H1 (cell line): ENCODE data around the gene LANCL3. TPM values are rescaled to one million over a fixed set of nuclear protein-coding genes. Genes with fewer than 3 reads are reported as not detected.

Experiments
- CTCF ChIA-PET: fragments of 300-600 bp; sonication (Branson Sonifier 250); formaldehyde crosslinking; loops from one replicate; lab custom pipeline; 2021; ENCODE audit not compliant: partially characterized antibody; lab: Charles Lee
- POLR2A ChIA-PET: fragments of 300-600 bp; sonication (Branson Sonifier 250); formaldehyde crosslinking; loops from one replicate; lab custom pipeline; 2021; ENCODE audit warnings: inconsistent platforms; ENCODE audit not compliant: partially characterized antibody; lab: Charles Lee
- DNase-seq, 2 experiments: peaks; one replicate each; pipeline versions ENCODE4 v3.0.0 to v3.0.0-alpha.2; 2010 to 2022; ENCODE audit warnings: low spot score in 2 of 2, low read depth in 1 of 2, mixed read lengths in 1 of 2
- FAIRE-seq: peaks from 2 replicates; lab custom pipeline; 2011; peaks lifted over from hg19 to GRCh38; lab: Jason Lieb, UNC
- H2AFZ ChIP-seq: 2 replicates; pipeline ENCODE4 v1.8.1; 2012; ENCODE audit warnings: low read length, inconsistent platforms
- H2AK5ac ChIP-seq: 2 replicates; pipeline ENCODE4 v1.6.1; 2013; ENCODE audit warnings: low read depth, low read length
- H2BK120ac ChIP-seq: replicated peaks from 2 replicates; pipeline ENCODE3; 2013; ENCODE audit warnings: low read depth, low read length, inconsistent platforms
- H2BK12ac ChIP-seq: 2 replicates; pipeline ENCODE4 v1.6.1; 2013; ENCODE audit warnings: low read depth, low read length
- H2BK15ac ChIP-seq: 2 replicates; pipeline ENCODE4 v1.6.1; 2013; ENCODE audit warnings: low read length
- H2BK20ac ChIP-seq: 2 replicates; pipeline ENCODE4 v1.6.1; 2013; ENCODE audit warnings: low read length
- H2BK5ac ChIP-seq: 2 replicates; pipeline ENCODE4 v1.6.1; 2013; ENCODE audit warnings: low read depth, low read length
- H3K14ac ChIP-seq: 2 replicates; pipeline ENCODE4 v1.6.1; 2013; ENCODE audit warnings: inconsistent platforms; ENCODE audit not compliant: insufficient read length
- H3K18ac ChIP-seq: 2 replicates; pipeline ENCODE4 v1.6.1; 2013; ENCODE audit warnings: low read length; ENCODE audit errors: extremely low read depth
- H3K23ac ChIP-seq: 2 replicates; pipeline ENCODE4 v1.6.1; 2013; ENCODE audit warnings: inconsistent platforms; ENCODE audit not compliant: insufficient read length
- H3K23me2 ChIP-seq: 2 replicates; pipeline ENCODE4 v1.6.1; 2013; ENCODE audit warnings: low read depth, low read length
- H3K27ac ChIP-seq: 2 replicates; pipeline ENCODE4 v1.6.1; 2011; ENCODE audit warnings: low read depth, low read length, inconsistent platforms
- H3K27me3 ChIP-seq, 4 experiments: replicated peaks in 1 of 4; 1 replicate in 1 of 4; 2 replicates in 3 of 4; pipeline versions ENCODE4 v1.6.1 to v1.8.1; 2011 to 2013; ENCODE audit warnings: low read length in 3 of 4, mild to moderate bottlenecking in 3 of 4, inconsistent platforms in 2 of 4, mixed read lengths in 2 of 4, moderate library complexity in 1 of 4; ENCODE audit not compliant: control insufficient read depth in 3 of 4, insufficient read depth in 3 of 4; ENCODE audit errors: extremely low read depth in 1 of 4
- H3K36me3 ChIP-seq, 4 experiments: 2 replicates each; pipeline versions ENCODE4 v1.6.1 to v1.8.1; 2011 to 2013; ENCODE audit warnings: mild to moderate bottlenecking in 4 of 4, low read length in 3 of 4, moderate library complexity in 2 of 4, control low read depth in 1 of 4, inconsistent platforms in 1 of 4; ENCODE audit not compliant: insufficient read depth in 4 of 4, control insufficient read depth in 2 of 4
- H3K4ac ChIP-seq: replicated peaks from 2 replicates; pipeline ENCODE3; 2013; ENCODE audit warnings: low read length, low read depth, mixed read lengths, inconsistent platforms; ENCODE audit not compliant: insufficient read length
- H3K4me1 ChIP-seq, 4 experiments: replicated peaks in 1 of 4; 1 replicate in 1 of 4; 2 replicates in 3 of 4; pipeline versions ENCODE4 v1.6.1 to v1.8.1; 2011 to 2013; ENCODE audit warnings: low read length in 3 of 4, inconsistent platforms in 2 of 4, mixed read lengths in 1 of 4; ENCODE audit not compliant: insufficient read depth in 4 of 4, control insufficient read depth in 3 of 4
- H3K4me2 ChIP-seq, 2 experiments: 2 replicates each; pipeline versions ENCODE4 v1.6.1 to v1.8.1; 2011 to 2013; ENCODE audit warnings: low read depth in 2 of 2, low read length in 2 of 2, control low read depth in 1 of 2, inconsistent platforms in 1 of 2, mild to moderate bottlenecking in 1 of 2; ENCODE audit not compliant: insufficient read depth in 1 of 2
- H3K4me3 ChIP-seq, 4 experiments: fragments of 200-600, 300-600 bp in 1 of 4; sonication (generic), shearing (Covaris generic), sonication (Bioruptor Twin) in 1 of 4; 2 replicates each; pipeline versions ENCODE4 v1.5.1 to v1.8.1; 2011 to 2016; ENCODE audit warnings: low read length in 4 of 4, low read depth in 3 of 4, control low read depth in 2 of 4, inconsistent platforms in 2 of 4, mild to moderate bottlenecking in 2 of 4, mixed read lengths in 1 of 4, moderate library complexity in 1 of 4; ENCODE audit not compliant: insufficient read depth in 2 of 4; ENCODE audit errors: extremely low read depth in 1 of 4
- H3K56ac ChIP-seq: replicated peaks from 2 replicates; pipeline ENCODE3; 2013; ENCODE audit warnings: low read depth, mild to moderate bottlenecking, mixed read lengths, low read length, inconsistent platforms; ENCODE audit not compliant: insufficient read length
- H3K79me1 ChIP-seq: 2 replicates; pipeline ENCODE4 v1.6.1; 2013; ENCODE audit warnings: low read depth, low read length, control low read depth
- H3K79me2 ChIP-seq, 2 experiments: 2 replicates each; pipeline versions ENCODE4 v1.6.1 to v1.8.1; 2012 to 2013; ENCODE audit warnings: low read length in 2 of 2, mild to moderate bottlenecking in 2 of 2, inconsistent platforms in 1 of 2; ENCODE audit not compliant: insufficient read depth in 2 of 2, control insufficient read depth in 1 of 2
- H3K9ac ChIP-seq, 4 experiments: replicated peaks in 1 of 4; 1 replicate in 1 of 4; 2 replicates in 3 of 4; pipeline versions ENCODE4 v1.6.1 to v1.8.1; 2011 to 2013; ENCODE audit warnings: low read depth in 3 of 4, low read length in 3 of 4, control low read depth in 2 of 4, mild to moderate bottlenecking in 2 of 4, moderate library complexity in 2 of 4, inconsistent platforms in 1 of 4; ENCODE audit errors: extremely low read depth in 1 of 4
- H3K9me3 ChIP-seq, 2 experiments: 2 replicates each; pipeline versions ENCODE4 v1.6.1 to v1.8.1; 2012 to 2013; ENCODE audit warnings: mild to moderate bottlenecking in 2 of 2, moderate library complexity in 2 of 2, control low read depth in 1 of 2, inconsistent platforms in 1 of 2, low read depth in 1 of 2, low read length in 1 of 2, mixed read lengths in 1 of 2; ENCODE audit not compliant: insufficient read depth in 2 of 2
- H4K20me1 ChIP-seq, 2 experiments: replicated peaks in 1 of 2; 2 replicates each; pipeline versions ENCODE3 to v1.8.1; 2011 to 2013; ENCODE audit warnings: inconsistent platforms in 2 of 2, low read length in 2 of 2, mild to moderate bottlenecking in 1 of 2; ENCODE audit not compliant: insufficient read depth in 2 of 2, control insufficient read depth in 1 of 2
- H4K5ac ChIP-seq: 2 replicates; pipeline ENCODE4 v1.6.1; 2013; ENCODE audit warnings: low read length, low read depth, mixed read lengths, inconsistent platforms; ENCODE audit not compliant: insufficient read length
- H4K8ac ChIP-seq: 2 replicates; pipeline ENCODE4 v1.8.0; 2013; ENCODE audit warnings: mild to moderate bottlenecking, moderate library complexity, low read length, inconsistent platforms; ENCODE audit not compliant: insufficient read depth; ENCODE audit errors: extremely low read depth
- H4K91ac ChIP-seq: replicated peaks from 2 replicates; pipeline ENCODE3; 2013; ENCODE audit warnings: low read length, mixed read lengths, inconsistent platforms; ENCODE audit not compliant: insufficient read length
- CHD1 ChIP-seq: IDR thresholded peaks from 2 replicates; pipeline ENCODE4 v1.6.1; 2012; ENCODE audit warnings: low read depth, low read length, improper control_type of control experiment
- CTBP2 ChIP-seq: IDR thresholded peaks from 2 replicates; pipeline ENCODE4 v1.7.0; 2011; ENCODE audit warnings: borderline replicate concordance, mild to moderate bottlenecking, moderate library complexity, mixed read lengths, low read length; ENCODE audit not compliant: insufficient read depth, insufficient read length
- HDAC2 ChIP-seq, 2 experiments: fragments of 300-600 bp in 1 of 2; sonication (generic) in 1 of 2; IDR thresholded peaks; 2 replicates each; pipeline ENCODE4 v1.6.1; 2011 to 2012; ENCODE audit warnings: low read depth in 2 of 2, low read length in 2 of 2, mild to moderate bottlenecking in 2 of 2, moderate library complexity in 2 of 2, borderline replicate concordance in 1 of 2, inconsistent platforms in 1 of 2
- KDM4A ChIP-seq: IDR thresholded peaks from one replicate; pipeline ENCODE4 v1.7.1; 2012; ENCODE audit warnings: low read depth, mild to moderate bottlenecking, moderate library complexity, low read length, inconsistent platforms; ENCODE audit not compliant: severe bottlenecking
- RXRA ChIP-seq: IDR thresholded peaks from 2 replicates; pipeline ENCODE4 v1.6.1; 2011; ENCODE audit warnings: low read depth, mild to moderate bottlenecking, low read length, moderate library complexity; ENCODE audit not compliant: insufficient read depth
- SIN3A ChIP-seq, 2 experiments: IDR thresholded peaks in 1 of 2; conservative IDR thresholded peaks in 1 of 2; 2 replicates each; pipeline ENCODE4 v1.6.1; 2011 to 2012; ENCODE audit warnings: low read length in 2 of 2, improper control_type of control experiment in 1 of 2, low read depth in 1 of 2, mild to moderate bottlenecking in 1 of 2
- SIX5 ChIP-seq: IDR thresholded peaks from 2 replicates; pipeline ENCODE4 v1.6.1; 2011; ENCODE audit warnings: mild to moderate bottlenecking, low read depth, low read length
- ZNF274 ChIP-seq: IDR thresholded peaks from 2 replicates; pipeline ENCODE4 v1.7.0; 2012; ENCODE audit warnings: low read length, borderline replicate concordance; ENCODE audit errors: extremely low read depth
- WGBS, 2 experiments: shearing (Covaris generic) in 1 of 2; methylation state at CpG; one replicate each; pipeline versions ENCODE4 v1.1.6 to v1.1.7; 2013 to 2015; ENCODE audit warnings: low lambda C conversion rate in 2 of 2, mixed read lengths in 2 of 2, inconsistent platforms in 1 of 2, low coverage in 1 of 2, missing lambda C conversion rate in 1 of 2; ENCODE audit not compliant: insufficient replicate concordance in 2 of 2, insufficient coverage in 1 of 2, insufficient read length in 1 of 2; ENCODE audit errors: extremely low coverage in 1 of 2, missing lambda C conversion rate in 1 of 2; 5-methylcytosine and 5-hydroxymethylcytosine counted together
- polyA plus RNA-seq, 7 experiments: library from polyadenylated mRNA; depleted of rRNA in 3 of 7; stranded (reverse) in 5 of 7; unstranded in 2 of 7; fragments of >200 nt in 5 of 7; fragments of 200-250 nt in 2 of 7; gene quantifications; 1 replicate in 5 of 7; 2 replicates in 1 of 7; 4 replicates in 1 of 7; pipeline versions ENCODE4 v1.2.1 to v1.2.3, GENCODE V29; 2011 to 2013; ENCODE audit warnings: missing spikeins in 2 of 7, mixed read lengths in 2 of 7
- total RNA-seq: library from RNA; stranded (reverse); fragmentation: NEBNext Ultra II Directional; extraction: Animal tissue kit (Norgen Biotek cat#: 25700); gene quantifications from 2 replicates; pipeline ENCODE4 v1.2.1, GENCODE V29; 2021

The LANCL3 gene
- total and polyA plus RNA-seq, 2 of the 8 experiments (the other 6 are each of a cell fraction or from before 2014, with no cell fraction given) = 0.11 to 0.37 TPM

DNA sequence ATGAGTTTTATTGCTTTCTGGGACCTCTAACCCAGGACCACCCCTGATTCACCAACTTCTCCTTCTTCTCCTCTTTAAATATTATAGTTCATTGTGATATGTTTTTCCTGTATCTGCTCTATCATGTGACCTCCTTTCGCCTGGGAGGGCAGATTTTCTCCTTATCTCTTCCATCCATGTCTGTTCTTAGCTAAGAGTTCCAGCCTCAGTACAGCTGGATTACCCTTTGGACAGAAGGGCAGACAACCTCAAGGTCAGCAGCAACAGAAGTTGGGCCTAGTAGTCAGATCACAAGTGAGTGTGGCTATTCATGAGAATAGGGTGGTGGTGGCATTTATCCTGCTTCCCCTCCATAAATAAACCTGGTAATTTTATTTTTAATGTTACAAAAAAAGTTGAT is 108.4 kb downstream of the LANCL3 start:
- Histone ChIP-seq H2AFZ (no peak overlapping the region), H3K14ac (no peak overlapping the region), H2BK5ac (no peak overlapping the region), H2AK5ac (no peak overlapping the region), H4K91ac (no peak overlapping the region), H2BK120ac (no peak overlapping the region), H2BK12ac (no peak overlapping the region), H3K56ac (no peak overlapping the region), H3K27me3 (no peaks in the 10 kb centered on the region), H3K36me3 (no peaks in the 10 kb centered on the region), H3K9ac (no peak overlapping the region), H3K18ac (no peak overlapping the region), H3K4ac (no peak overlapping the region), H3K23ac (no peak overlapping the region), H3K79me1 (no peaks in the 10 kb centered on the region), H3K27ac (no peak overlapping the region), H3K23me2 (no peaks in the 10 kb centered on the region), H2BK20ac (no peak overlapping the region), H3K9me3 (no peaks in the 10 kb centered on the region), H4K8ac (no peak overlapping the region), H2BK15ac (no peak overlapping the region), H3K4me3 (no peak overlapping the region), H4K5ac (no peak overlapping the region), H4K20me1 (no peaks in the 10 kb centered on the region), H3K79me2 (no peaks in the 10 kb centered on the region), H3K4me1 (peaks cover 0 to 3% (median under 1%) of the 10 kb centered on the region in 4 experiments; a peak in 3 of 7 replicates), H3K4me2 (no peak overlapping the region)
- CTCF ChIA-PET = no interaction called here
- POLR2A ChIA-PET = no interaction called here
- no peak for TF ChIP-seq KDM4A
- no peak for TF ChIP-seq SIX5
- no peak for TF ChIP-seq ZNF274
- TF ChIP-seq CHD1 = no peak
- TF ChIP-seq SIN3A (conservative IDR thresholded peaks at IDR 0.05 in 1 of 2, IDR thresholded peaks at IDR 0.05 in 1 of 2; ENCODE audit: low read depth in 1 of 2, low read length in 2 of 2) = no peak
- no peak for TF ChIP-seq HDAC2 (IDR thresholded peaks at IDR 0.05; ENCODE audit: borderline replicate concordance in 1 of 2, low read depth in 2 of 2, low read length in 2 of 2)
- TF ChIP-seq RXRA = no peak
- no peak for TF ChIP-seq CTBP2
- DNase-seq = no peak
- no peak for FAIRE-seq
- 86% methylated on average over 1 of the region's 1 CpG; no CpG with 5 or more reads in 1 of the 2 experiments for WGBS, 2 experiments
